ENCODE results near the gene KLK6.

KLK6 gene

GRCh38 chr19:50947123-50947522 lies 22.3 kb downstream of the KLK6 start:
- no peak for DNase-seq

- no peak for DNase-seq
Observed at GRCh38 chr19:50944795-50945194, 24.6 kb downstream of the KLK6 start.

- DNase-seq = no peak
Observed at GRCh38 chr19:50943074-50943828, 26.1 kb downstream of the KLK6 start.

- no peak for DNase-seq
Observed at GRCh38 chr19:50939596-50939995, 29.8 kb downstream of the KLK6 start.

DNA sequence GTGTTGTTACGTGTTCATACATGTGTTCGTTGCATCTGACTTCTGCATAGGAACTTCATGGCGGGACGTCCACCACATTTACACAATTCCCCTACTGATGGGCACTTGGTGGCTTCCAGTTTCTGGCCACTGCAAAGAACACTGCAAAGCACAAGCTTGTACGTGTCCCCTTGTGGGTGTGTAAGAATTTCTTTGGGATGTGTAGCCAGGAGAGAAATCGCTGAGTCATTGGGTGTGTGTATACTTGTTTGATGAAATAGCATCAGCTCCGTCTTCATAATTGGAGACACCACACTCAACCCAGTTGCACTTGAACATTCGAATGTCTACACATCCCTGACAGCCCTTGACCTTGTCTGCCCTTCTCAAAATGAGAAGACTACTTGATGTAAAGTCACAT lies 35.8 kb downstream of the KLK6 start:
- no peak for DNase-seq

GRCh38 chr19:50932690-50933083 lies 36.7 kb downstream of the KLK6 start:
- DNase-seq = no peak

- DNase-seq = no peak
Observed at GRCh38 chr19:50932018-50932689, 37.2 kb downstream of the KLK6 start.

DNA sequence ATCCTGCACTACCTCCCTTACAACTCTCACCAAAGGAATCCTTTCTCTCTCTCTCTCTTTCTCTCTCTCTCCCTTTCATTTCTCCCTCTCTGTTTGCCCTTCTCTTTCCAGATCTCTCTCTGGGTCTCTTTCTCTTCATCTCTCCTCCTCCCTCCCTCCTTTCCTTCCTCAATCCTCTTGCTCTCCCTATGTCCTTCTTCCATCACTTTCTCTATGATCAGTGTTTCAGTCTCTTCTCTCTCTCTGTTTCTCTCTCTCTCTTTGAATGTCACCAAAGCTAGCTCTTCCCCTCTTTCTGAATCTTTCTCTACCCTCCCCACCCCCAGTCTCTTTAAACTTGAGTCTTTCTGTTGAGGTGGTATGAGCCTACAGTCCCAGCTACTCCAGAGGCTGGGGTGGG lies 38.4 kb downstream of the KLK6 start:
- no peak for DNase-seq

DNA sequence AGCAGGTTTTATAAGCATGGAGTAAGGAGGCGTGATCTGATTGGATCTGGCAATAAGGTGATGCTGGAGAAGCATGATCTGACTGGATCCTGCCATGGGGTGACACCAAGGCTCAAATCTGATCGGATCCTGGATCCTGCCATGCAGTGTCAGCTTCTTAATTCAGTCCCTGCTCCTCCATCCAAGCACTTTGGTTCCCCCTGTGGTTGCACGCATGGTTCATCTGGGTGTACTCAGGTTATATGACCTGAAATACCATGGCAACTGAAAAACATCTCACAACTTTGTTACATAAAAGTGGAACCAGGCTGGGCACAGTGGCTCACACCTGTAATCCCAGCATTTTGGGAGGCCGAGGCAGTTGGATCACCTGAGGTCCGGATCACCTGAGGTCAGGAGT lies 40.6 kb downstream of the KLK6 start:
- no peak for DNase-seq

DNA sequence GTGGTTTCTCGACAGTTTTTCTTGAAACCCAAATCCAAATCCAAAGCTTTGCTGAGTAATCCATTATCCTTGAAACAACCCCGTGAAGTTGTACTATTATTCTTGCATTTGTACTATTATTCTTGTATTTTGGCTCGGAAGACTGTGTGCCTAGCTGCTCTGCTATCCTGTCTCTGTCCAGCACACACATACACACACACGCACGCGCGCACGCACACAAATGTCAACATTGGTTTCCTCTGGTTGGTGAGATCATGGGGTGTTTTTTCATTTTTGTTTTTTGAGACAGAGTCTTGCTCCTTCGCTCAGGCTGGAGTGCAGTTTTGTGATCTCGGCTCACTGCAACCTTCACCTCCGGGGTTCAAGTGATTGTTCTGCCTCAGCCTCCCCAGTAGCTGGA lies 43.2 kb downstream of the KLK6 start:
- no peak for DNase-seq

DNA sequence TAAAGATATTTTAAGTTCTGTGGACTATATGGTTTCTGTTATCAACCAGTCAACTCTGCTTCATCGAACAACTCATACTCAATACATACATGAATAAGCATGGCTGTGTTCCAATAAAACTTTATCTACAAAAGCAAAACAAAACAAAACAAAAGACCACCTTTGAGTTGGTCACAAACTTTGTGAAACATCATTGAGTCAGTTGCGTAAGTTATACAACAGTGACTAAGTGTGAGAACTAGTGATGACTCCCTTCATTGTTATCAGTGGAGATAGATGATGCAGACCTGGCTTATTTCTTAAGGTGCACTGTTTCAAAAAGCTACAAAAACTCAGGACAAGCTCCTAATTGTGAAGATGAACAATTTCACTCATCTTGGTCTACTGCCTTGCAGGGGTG lies 43.7 kb downstream of the KLK6 start:
- DNase-seq = no peak

DNA sequence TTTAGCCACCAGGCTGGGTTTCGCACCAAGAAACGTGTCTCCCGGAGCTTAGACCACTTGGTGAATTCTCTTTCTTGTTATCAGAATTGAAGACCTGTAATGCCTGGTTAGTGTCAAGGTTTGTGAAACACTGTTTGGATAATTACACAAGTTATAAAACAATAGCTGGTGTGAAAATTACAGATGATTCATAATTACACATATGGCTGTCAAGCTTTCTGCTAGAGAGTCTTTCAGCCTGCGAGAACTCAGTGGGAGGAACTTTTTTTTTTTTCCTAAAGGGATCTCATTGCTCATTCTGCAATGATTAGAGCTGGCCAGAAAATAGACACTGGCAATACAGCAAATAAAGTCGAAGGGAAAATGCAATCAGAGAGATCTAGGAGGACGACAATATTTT lies 44.8 kb downstream of the KLK6 start:
- no peak for DNase-seq

GRCh38 chr19:50922317-50922853 lies 47.0 kb downstream of the KLK6 start:
- peak; percentile 80 to 82 for DNase-seq

GRCh38 chr19:50921426-50922316 lies 47.7 kb downstream of the KLK6 start:
- no peak for DNase-seq

- DNase-seq = no peak
Observed at GRCh38 chr19:50916069-50916468, 53.3 kb downstream of the KLK6 start.

GRCh38 chr19:50912727-50913716 lies 56.4 kb downstream of the KLK6 start:
- peak; percentile 6 to 18 for DNase-seq

GRCh38 chr19:50912102-50912599 lies 57.2 kb downstream of the KLK6 start:
- no peak for DNase-seq

- DNase-seq = no peak
Observed at GRCh38 chr19:50911206-50912101, 57.9 kb downstream of the KLK6 start, which contains the start of gene KLK4. KLK4 (minus strand) TSS chr19:50911395; CDS start chr19:50910738, 657 bp downstream.

GRCh38 chr19:50910722-50911121 lies 58.7 kb downstream of the KLK6 start:
- no peak for DNase-seq

GRCh38 chr19:50909240-50910070 lies 59.9 kb downstream of the KLK6 start:
- peak; percentile 37 to 48 for DNase-seq

Measured in stimulated activated CD4-positive, alpha-beta T cell treated with anti-CD3 and anti-CD28 coated beads, Interleukin-2, amount 100 ng/mL, for 48 hours (primary cell).